ENCODE results near the gene ANGPT4.

The ANGPT4 gene

GRCh38 chr20:916125-916799, at the start of gene ANGPT4:
ANGPT4 (minus strand) TSS chr20:916334; CDS start chr20:916214, 120 bp downstream.
- no peaks in the 10 kb centered on the region for H3K9me3 Mint-ChIP-seq
- peaks cover 15% of the 10 kb centered on the region for H3K27me3 Mint-ChIP-seq (ENCODE audit: low read depth)
- no peaks in the 10 kb centered on the region for H3K36me3 Mint-ChIP-seq (ENCODE audit: low read depth)
- no peaks in the 10 kb centered on the region for H3K4me1 Mint-ChIP-seq (ENCODE audit: low read depth)
- no peak within 1 kb of the TSS for H3K4me3 Mint-ChIP-seq
- H3K27ac Mint-ChIP-seq, result no peak within 1 kb of the TSS

GRCh38 chr20:963795-964194, 47.7 kb upstream of the ANGPT4 start:
- peaks cover 8% of the 10 kb centered on the region for H3K27me3 Mint-ChIP-seq (ENCODE audit: low read depth)
- no peaks in the 10 kb centered on the region for H3K9me3 Mint-ChIP-seq
- no peak overlapping the region for H3K4me3 Mint-ChIP-seq
- no peaks in the 10 kb centered on the region for H3K4me1 Mint-ChIP-seq (ENCODE audit: low read depth)
- no peaks in the 10 kb centered on the region for H3K36me3 Mint-ChIP-seq (ENCODE audit: low read depth)
- H3K27ac Mint-ChIP-seq, result no peak overlapping the region

GRCh38 chr20:962683-963082, 46.5 kb upstream of the ANGPT4 start:
- H3K36me3 Mint-ChIP-seq (ENCODE audit: low read depth), result no peaks in the 10 kb centered on the region
- H3K27me3 Mint-ChIP-seq (ENCODE audit: low read depth), result peaks cover 9% of the 10 kb centered on the region
- no peak overlapping the region for H3K4me3 Mint-ChIP-seq
- H3K4me1 Mint-ChIP-seq (ENCODE audit: low read depth), result no peaks in the 10 kb centered on the region
- no peak overlapping the region for H3K27ac Mint-ChIP-seq
- no peaks in the 10 kb centered on the region for H3K9me3 Mint-ChIP-seq

- H3K27me3 Mint-ChIP-seq (ENCODE audit: low read depth), result peaks cover 12% of the 10 kb centered on the region
- H3K4me1 Mint-ChIP-seq (ENCODE audit: low read depth), result no peaks in the 10 kb centered on the region
- H3K36me3 Mint-ChIP-seq (ENCODE audit: low read depth), result no peaks in the 10 kb centered on the region
- H3K4me3 Mint-ChIP-seq, result no peak overlapping the region
- H3K9me3 Mint-ChIP-seq, result no peaks in the 10 kb centered on the region
- H3K27ac Mint-ChIP-seq, result no peak overlapping the region
Measured at GRCh38 chr20:962223-962622, 46.1 kb upstream of the ANGPT4 start.

- Mint-ChIP-seq H3K4me1 (ENCODE audit: low read depth) (no peaks in the 10 kb centered on the region), H3K27me3 (ENCODE audit: low read depth) (peaks cover 12% of the 10 kb centered on the region), H3K4me3 (no peak overlapping the region), H3K36me3 (ENCODE audit: low read depth) (no peaks in the 10 kb centered on the region), H3K9me3 (no peaks in the 10 kb centered on the region), H3K27ac (no peak overlapping the region)
Measured at GRCh38 chr20:961768-962167, 45.6 kb upstream of the ANGPT4 start.

GRCh38 chr20:959996-960615, 44.0 kb upstream of the ANGPT4 start:
- no peak overlapping the region for H3K4me3 Mint-ChIP-seq
- H3K27ac Mint-ChIP-seq, result no peak overlapping the region
- H3K4me1 Mint-ChIP-seq (ENCODE audit: low read depth), result no peaks in the 10 kb centered on the region
- peaks cover 11% of the 10 kb centered on the region for H3K27me3 Mint-ChIP-seq (ENCODE audit: low read depth)
- no peaks in the 10 kb centered on the region for H3K9me3 Mint-ChIP-seq
- H3K36me3 Mint-ChIP-seq (ENCODE audit: low read depth), result no peaks in the 10 kb centered on the region

- Mint-ChIP-seq H3K27ac (no peak overlapping the region), H3K9me3 (no peaks in the 10 kb centered on the region), H3K4me1 (ENCODE audit: low read depth) (no peaks in the 10 kb centered on the region), H3K27me3 (ENCODE audit: low read depth) (peaks cover 13% of the 10 kb centered on the region), H3K36me3 (ENCODE audit: low read depth) (no peaks in the 10 kb centered on the region), H3K4me3 (no peak overlapping the region)
Measured at GRCh38 chr20:958936-959815, 43.0 kb upstream of the ANGPT4 start.

GRCh38 chr20:957544-957943, 41.4 kb upstream of the ANGPT4 start:
- H3K4me3 Mint-ChIP-seq, result no peak overlapping the region
- no peaks in the 10 kb centered on the region for H3K9me3 Mint-ChIP-seq
- no peak overlapping the region for H3K27ac Mint-ChIP-seq
- H3K36me3 Mint-ChIP-seq (ENCODE audit: low read depth), result no peaks in the 10 kb centered on the region
- H3K27me3 Mint-ChIP-seq (ENCODE audit: low read depth), result peaks cover 16% of the 10 kb centered on the region
- no peaks in the 10 kb centered on the region for H3K4me1 Mint-ChIP-seq (ENCODE audit: low read depth)

- Mint-ChIP-seq H3K27ac (no peak overlapping the region), H3K36me3 (ENCODE audit: low read depth) (no peaks in the 10 kb centered on the region), H3K9me3 (no peaks in the 10 kb centered on the region), H3K27me3 (ENCODE audit: low read depth) (peaks cover 16% of the 10 kb centered on the region), H3K4me3 (no peak overlapping the region), H3K4me1 (ENCODE audit: low read depth) (peaks cover 3% of the 10 kb centered on the region)
Measured at GRCh38 chr20:956330-956951, 40.3 kb upstream of the ANGPT4 start.

- Mint-ChIP-seq H3K27ac (no peak overlapping the region), H3K36me3 (ENCODE audit: low read depth) (no peaks in the 10 kb centered on the region), H3K4me3 (no peak overlapping the region), H3K4me1 (ENCODE audit: low read depth) (peaks cover 3% of the 10 kb centered on the region), H3K9me3 (no peaks in the 10 kb centered on the region), H3K27me3 (ENCODE audit: low read depth) (peaks cover 16% of the 10 kb centered on the region)
Measured at GRCh38 chr20:955656-956055, 39.5 kb upstream of the ANGPT4 start.

- Mint-ChIP-seq H3K4me1 (ENCODE audit: low read depth) (peaks cover 3% of the 10 kb centered on the region), H3K27ac (no peak overlapping the region), H3K36me3 (ENCODE audit: low read depth) (no peaks in the 10 kb centered on the region), H3K27me3 (ENCODE audit: low read depth) (peaks cover 16% of the 10 kb centered on the region), H3K4me3 (no peak overlapping the region), H3K9me3 (no peaks in the 10 kb centered on the region)
Measured at GRCh38 chr20:955111-955510, 39.0 kb upstream of the ANGPT4 start.

- Mint-ChIP-seq H3K36me3 (ENCODE audit: low read depth) (no peaks in the 10 kb centered on the region), H3K4me1 (ENCODE audit: low read depth) (peaks cover 3% of the 10 kb centered on the region), H3K9me3 (no peaks in the 10 kb centered on the region), H3K27ac (no peak overlapping the region), H3K4me3 (no peak overlapping the region), H3K27me3 (ENCODE audit: low read depth) (peaks cover 21% of the 10 kb centered on the region)
Measured at GRCh38 chr20:953742-954141, 37.6 kb upstream of the ANGPT4 start.

- H3K27me3 Mint-ChIP-seq (ENCODE audit: low read depth), result peaks cover 31% of the 10 kb centered on the region
- no peak overlapping the region for H3K27ac Mint-ChIP-seq
- H3K36me3 Mint-ChIP-seq (ENCODE audit: low read depth), result no peaks in the 10 kb centered on the region
- no peak overlapping the region for H3K4me3 Mint-ChIP-seq
- H3K9me3 Mint-ChIP-seq, result no peaks in the 10 kb centered on the region
- peaks cover 3% of the 10 kb centered on the region for H3K4me1 Mint-ChIP-seq (ENCODE audit: low read depth)
Measured at GRCh38 chr20:952196-952795, 36.2 kb upstream of the ANGPT4 start.

All from T-helper 1 cell treated with Interleukin-12 subunit alpha and Interleukin-12 subunit beta and Interleukin-4 antibody, amounts not matched to agents 30 μg/mL and 1 μg/mL, for 36 hours (primary cell).